PFSK-1 (cell line): ENCODE data around the gene KDM3A.

ENCODE experiments used
- POLR2AphosphoS5 ChIP-seq: IDR thresholded peaks from 2 replicates; pipeline ENCODE4 v1.6.1; 2012; ENCODE audit warnings: low read depth, mild to moderate bottlenecking, control low read depth, low read length, moderate library complexity
- SIN3A ChIP-seq: IDR thresholded peaks from 2 replicates; pipeline ENCODE4 v1.6.1; 2012; ENCODE audit warnings: mild to moderate bottlenecking, low read length, moderate library complexity, borderline replicate concordance; ENCODE audit not compliant: insufficient read depth
- TAF1 ChIP-seq: IDR thresholded peaks from 2 replicates; pipeline ENCODE4 v1.6.1; 2012; ENCODE audit warnings: low read length, control low read depth, borderline replicate concordance; ENCODE audit not compliant: insufficient read depth
- TF ChIP-seq, protein P1 (sequence below), 2 experiments: IDR thresholded peaks; 2 replicates each; pipeline versions ENCODE4 v1.6.1 to v1.8.0; 2011 to 2012; ENCODE audit warnings: low read depth in 2 of 2, low read length in 2 of 2, control low read depth in 1 of 2, inconsistent platforms in 1 of 2, mild to moderate bottlenecking in 1 of 2, moderate library complexity in 1 of 2; ENCODE audit not compliant: insufficient read depth in 1 of 2

DNA sequence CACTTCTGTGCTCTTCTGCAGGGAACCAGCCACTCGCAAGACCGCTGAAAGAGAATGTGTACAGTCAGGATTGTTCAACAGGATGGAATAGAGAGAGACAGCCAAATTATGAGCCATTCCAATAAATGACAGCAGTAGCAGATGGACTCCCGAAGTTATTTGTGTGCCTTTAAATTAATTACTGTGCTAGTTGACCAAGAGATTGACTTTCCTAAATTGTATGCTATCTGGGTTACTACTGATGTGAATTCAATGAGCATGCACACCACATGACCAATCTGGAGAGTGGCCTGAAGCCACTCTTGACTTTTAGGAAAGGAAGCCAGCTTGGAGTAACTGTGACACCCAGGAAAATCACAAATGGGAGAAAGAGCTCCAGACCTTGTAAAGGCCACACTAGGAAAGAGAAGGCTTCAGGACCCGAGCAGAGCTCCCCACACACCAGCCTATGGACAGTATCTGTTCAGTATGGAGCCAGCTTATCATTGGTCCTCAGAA lies 69.3 kb downstream of the KDM3A start:
- TF ChIP-seq TAF1 (no peak), POLR2AphosphoS5 (no peak), SIN3A (no peak)
- TF ChIP-seq, protein P1, sequence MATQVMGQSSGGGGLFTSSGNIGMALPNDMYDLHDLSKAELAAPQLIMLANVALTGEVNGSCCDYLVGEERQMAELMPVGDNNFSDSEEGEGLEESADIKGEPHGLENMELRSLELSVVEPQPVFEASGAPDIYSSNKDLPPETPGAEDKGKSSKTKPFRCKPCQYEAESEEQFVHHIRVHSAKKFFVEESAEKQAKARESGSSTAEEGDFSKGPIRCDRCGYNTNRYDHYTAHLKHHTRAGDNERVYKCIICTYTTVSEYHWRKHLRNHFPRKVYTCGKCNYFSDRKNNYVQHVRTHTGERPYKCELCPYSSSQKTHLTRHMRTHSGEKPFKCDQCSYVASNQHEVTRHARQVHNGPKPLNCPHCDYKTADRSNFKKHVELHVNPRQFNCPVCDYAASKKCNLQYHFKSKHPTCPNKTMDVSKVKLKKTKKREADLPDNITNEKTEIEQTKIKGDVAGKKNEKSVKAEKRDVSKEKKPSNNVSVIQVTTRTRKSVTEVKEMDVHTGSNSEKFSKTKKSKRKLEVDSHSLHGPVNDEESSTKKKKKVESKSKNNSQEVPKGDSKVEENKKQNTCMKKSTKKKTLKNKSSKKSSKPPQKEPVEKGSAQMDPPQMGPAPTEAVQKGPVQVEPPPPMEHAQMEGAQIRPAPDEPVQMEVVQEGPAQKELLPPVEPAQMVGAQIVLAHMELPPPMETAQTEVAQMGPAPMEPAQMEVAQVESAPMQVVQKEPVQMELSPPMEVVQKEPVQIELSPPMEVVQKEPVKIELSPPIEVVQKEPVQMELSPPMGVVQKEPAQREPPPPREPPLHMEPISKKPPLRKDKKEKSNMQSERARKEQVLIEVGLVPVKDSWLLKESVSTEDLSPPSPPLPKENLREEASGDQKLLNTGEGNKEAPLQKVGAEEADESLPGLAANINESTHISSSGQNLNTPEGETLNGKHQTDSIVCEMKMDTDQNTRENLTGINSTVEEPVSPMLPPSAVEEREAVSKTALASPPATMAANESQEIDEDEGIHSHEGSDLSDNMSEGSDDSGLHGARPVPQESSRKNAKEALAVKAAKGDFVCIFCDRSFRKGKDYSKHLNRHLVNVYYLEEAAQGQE (IDR thresholded peaks at IDR 0.05; ENCODE audit: insufficient read depth in 1 of 2, low read depth in 2 of 2, low read length in 2 of 2): no peak
